Loucy (cell line): ENCODE results near the gene ZNF280C.

Experiments
- CTCF ChIP-seq: fragments of 200-600 bp; sonication (generic); conservative IDR thresholded peaks from 2 replicates; pipeline ENCODE4 v1.5.1; 2014; ENCODE audit warnings: mild to moderate bottlenecking, antibody characterized with exemption, low read length
- EZH2phosphoT487 ChIP-seq: fragments of 200-600 bp; IDR thresholded peaks from 2 replicates; pipeline ENCODE4 v1.6.1; 2018; ENCODE audit warnings: antibody characterized with exemption, mild to moderate bottlenecking, moderate library complexity, borderline replicate concordance

DNA sequence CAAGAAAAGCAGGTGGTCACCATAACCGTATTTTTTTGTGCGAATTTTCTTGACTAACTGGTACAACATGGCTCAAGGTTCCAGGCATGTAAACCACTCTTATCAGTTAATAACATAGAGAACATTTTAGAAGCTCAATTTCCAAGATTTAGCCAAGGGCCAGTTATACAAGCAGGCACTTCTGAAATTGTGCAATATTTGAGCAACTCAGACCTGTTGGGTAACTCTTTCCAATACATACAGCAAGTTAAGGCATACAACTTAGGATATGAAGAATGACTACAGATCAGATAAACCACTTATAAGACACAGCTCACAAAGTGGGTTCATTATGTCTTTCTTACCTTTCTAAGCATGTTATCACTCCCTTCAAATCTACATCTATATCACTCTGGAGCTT, 43.9 kb downstream of the ZNF280C start:
- TF ChIP-seq CTCF = no peak
- no peak for TF ChIP-seq EZH2phosphoT487
